GM12873 (cell line): ENCODE data around the gene CXXC5.

ENCODE experiments used
- TF ChIP-seq, protein P1 (sequence below): IDR thresholded peaks from 2 replicates; pipeline ENCODE4 v1.5.1; 2012; ENCODE audit warnings: low read depth, mild to moderate bottlenecking, moderate library complexity, low read length, control low read depth; ENCODE audit not compliant: insufficient read depth; ENCODE audit errors: missing control alignments

The CXXC5 gene

GRCh38 chr5:139657363-139658321 is 9.5 kb downstream of the CXXC5 start:
- TF ChIP-seq, protein P1, sequence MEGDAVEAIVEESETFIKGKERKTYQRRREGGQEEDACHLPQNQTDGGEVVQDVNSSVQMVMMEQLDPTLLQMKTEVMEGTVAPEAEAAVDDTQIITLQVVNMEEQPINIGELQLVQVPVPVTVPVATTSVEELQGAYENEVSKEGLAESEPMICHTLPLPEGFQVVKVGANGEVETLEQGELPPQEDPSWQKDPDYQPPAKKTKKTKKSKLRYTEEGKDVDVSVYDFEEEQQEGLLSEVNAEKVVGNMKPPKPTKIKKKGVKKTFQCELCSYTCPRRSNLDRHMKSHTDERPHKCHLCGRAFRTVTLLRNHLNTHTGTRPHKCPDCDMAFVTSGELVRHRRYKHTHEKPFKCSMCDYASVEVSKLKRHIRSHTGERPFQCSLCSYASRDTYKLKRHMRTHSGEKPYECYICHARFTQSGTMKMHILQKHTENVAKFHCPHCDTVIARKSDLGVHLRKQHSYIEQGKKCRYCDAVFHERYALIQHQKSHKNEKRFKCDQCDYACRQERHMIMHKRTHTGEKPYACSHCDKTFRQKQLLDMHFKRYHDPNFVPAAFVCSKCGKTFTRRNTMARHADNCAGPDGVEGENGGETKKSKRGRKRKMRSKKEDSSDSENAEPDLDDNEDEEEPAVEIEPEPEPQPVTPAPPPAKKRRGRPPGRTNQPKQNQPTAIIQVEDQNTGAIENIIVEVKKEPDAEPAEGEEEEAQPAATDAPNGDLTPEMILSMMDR, result no peak

DNA sequence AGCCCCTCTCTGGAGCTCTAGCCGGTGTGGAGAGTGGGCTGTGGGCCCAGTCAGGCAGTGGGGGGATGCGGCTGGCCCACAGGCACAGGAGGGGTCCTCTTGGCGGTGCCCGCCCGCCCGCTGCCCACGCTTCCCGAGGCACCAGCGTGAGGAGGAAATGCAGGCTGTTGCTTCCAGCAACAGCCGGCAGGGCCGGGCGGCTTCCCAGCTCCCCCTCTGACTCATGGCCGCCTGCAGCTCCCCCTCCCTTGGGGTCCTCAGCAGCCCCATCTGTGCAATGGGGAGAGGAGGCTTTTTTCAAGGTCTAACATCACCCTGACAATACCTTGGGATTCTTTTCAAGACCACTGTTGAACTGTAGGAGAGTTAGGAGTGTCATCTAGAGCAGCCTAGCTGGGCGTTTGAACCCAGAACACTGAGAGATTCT is 10.4 kb downstream of the CXXC5 start:
- TF ChIP-seq, protein P1, result peak; percentile 20

- TF ChIP-seq, protein P1, result no peak
Measured at GRCh38 chr5:139658928-139659667, 10.9 kb downstream of the CXXC5 start.

- TF ChIP-seq, protein P1, result no peak
Measured at GRCh38 chr5:139659695-139660101, 11.5 kb downstream of the CXXC5 start.

- TF ChIP-seq, protein P1, result no peak
Measured at GRCh38 chr5:139660105-139660922, 12.2 kb downstream of the CXXC5 start.

- TF ChIP-seq, protein P1, result no peak
Measured at GRCh38 chr5:139660923-139661814, 13.0 kb downstream of the CXXC5 start.
